Fibroblast of pulmonary artery (primary cell): Measurements from ENCODE around the gene MTCH2.

ENCODE experiments used
- DNase-seq: peaks from one replicate; pipeline ENCODE4 v3.0.0-alpha.2; 2010; ENCODE audit warnings: low read depth
- H3K4me3 ChIP-seq: replicated peaks from 2 replicates; pipeline ENCODE4 v1.5.1; 2011; ENCODE audit warnings: low read depth, mild to moderate bottlenecking, control low read depth, low read length, moderate library complexity
- CTCF ChIP-seq: IDR thresholded peaks from 2 replicates; pipeline ENCODE4 v1.5.1; 2011; ENCODE audit warnings: mild to moderate bottlenecking, control low read depth, low read length, inconsistent platforms; ENCODE audit errors: missing control alignments

The MTCH2 gene

GRCh38 chr11:47573321-47573720 lies 69.0 kb downstream of the MTCH2 start:
- DNase-seq = no peak
- TF ChIP-seq CTCF = no peak
- no peak overlapping the region for H3K4me3 ChIP-seq

GRCh38 chr11:47572715-47573255 lies 69.6 kb downstream of the MTCH2 start:
- H3K4me3 ChIP-seq = no peak overlapping the region
- TF ChIP-seq CTCF = no peak
- no peak for DNase-seq

GRCh38 chr11:47571895-47572294 lies 70.5 kb downstream of the MTCH2 start:
- H3K4me3 ChIP-seq = no peak overlapping the region
- no peak for DNase-seq
- no peak for TF ChIP-seq CTCF

- TF ChIP-seq CTCF = no peak
- no peak overlapping the region for H3K4me3 ChIP-seq
- no peak for DNase-seq
Observed at GRCh38 chr11:47571357-47571729, 71.0 kb downstream of the MTCH2 start.

- H3K4me3 ChIP-seq = no peak overlapping the region
- DNase-seq = no peak
- TF ChIP-seq CTCF = no peak
Observed at GRCh38 chr11:47570651-47571356, 71.6 kb downstream of the MTCH2 start.

GRCh38 chr11:47569646-47570045 lies 72.7 kb downstream of the MTCH2 start:
- DNase-seq = no peak
- H3K4me3 ChIP-seq = no peak overlapping the region
- TF ChIP-seq CTCF = no peak
